HG03469 (cell line): Measurements from ENCODE around the gene CARMIL3.
"Not testable (repeated sequence)": the region's sequence is repeated elsewhere in the genome, so short reads cannot be mapped to it uniquely, and the experiment has no call there.

Experiments used
- ATAC-seq: cut with Tn5 transposase; IDR thresholded peaks from one replicate; pipeline ENCODE4 v1.9.1; 2021; ENCODE audit warnings: mild to moderate bottlenecking, moderate library complexity, moderate number of reproducible peaks; ENCODE audit not compliant: unreplicated experiment

The CARMIL3 gene

DNA sequence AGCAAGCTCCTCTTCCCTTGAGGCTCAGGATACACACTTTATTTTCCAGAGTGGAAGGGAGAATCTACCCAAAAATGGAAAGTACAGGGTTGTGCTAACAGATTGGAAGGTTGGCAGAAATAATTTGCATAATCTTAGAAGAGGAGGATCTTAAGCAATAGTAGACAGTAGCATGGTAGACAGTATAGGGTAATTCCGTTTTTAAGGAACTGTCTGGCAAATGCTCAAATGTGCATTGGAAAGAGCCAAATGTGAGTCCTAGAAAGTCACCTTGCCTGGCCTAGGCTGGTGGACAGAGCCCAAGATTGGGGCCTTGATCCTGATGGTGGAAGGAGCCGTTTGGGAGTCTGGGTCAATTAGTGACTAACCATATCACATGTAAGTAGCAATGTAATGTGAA lies 13.1 kb upstream of the CARMIL3 start:
- no peak for ATAC-seq

GRCh38 chr14:24040692-24041091 lies 11.1 kb upstream of the CARMIL3 start:
- ATAC-seq: no peak

- ATAC-seq: no peak
These were observed 9.1 kb upstream of the CARMIL3 start for GRCh38 chr14:24042746-24043145.

GRCh38 chr14:24049002-24049401 lies 2.8 kb upstream of the CARMIL3 start:
- not testable (repeated sequence) for ATAC-seq

- not testable (repeated sequence) for ATAC-seq
These were observed 1.1 kb upstream of the CARMIL3 start for GRCh38 chr14:24050753-24051152.

DNA sequence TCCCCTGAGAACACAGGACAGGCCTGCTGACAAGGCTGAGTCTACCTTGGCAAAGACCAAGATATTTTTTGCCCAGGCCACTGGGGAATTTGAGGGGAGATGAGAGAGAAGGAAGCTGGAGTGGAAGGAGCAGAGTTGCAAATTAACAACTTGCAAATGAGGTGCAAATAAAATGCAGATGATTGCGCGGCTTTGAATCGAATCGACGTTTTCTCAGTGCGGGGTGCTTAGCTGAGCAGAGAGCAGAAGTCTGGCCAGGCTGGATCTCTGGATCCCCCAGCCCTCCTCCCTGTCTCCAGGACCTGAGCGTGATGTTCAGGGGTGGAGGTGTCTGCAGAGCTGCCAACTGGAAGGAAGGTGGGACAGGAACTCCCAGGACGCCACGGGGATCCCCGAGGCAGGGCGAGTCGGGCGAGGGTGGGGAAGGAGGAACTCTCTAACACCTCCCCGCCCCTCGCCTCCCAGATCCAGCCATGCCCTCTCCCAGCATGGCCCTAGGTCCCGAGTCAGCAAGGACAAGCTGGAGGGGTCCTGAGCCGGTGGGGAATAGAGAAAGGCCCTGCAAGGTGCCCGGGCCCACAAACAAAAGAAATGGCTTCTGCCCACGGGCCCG lies 527 bp upstream of the CARMIL3 start:
- no peak for ATAC-seq

GRCh38 chr14:24052656-24053547 lies 1.1 kb downstream of the CARMIL3 start:
- ATAC-seq: no peak

- ATAC-seq: no peak
These were observed 1.9 kb downstream of the CARMIL3 start for GRCh38 chr14:24053548-24054323.

- ATAC-seq: no peak
These were observed 2.5 kb downstream of the CARMIL3 start for GRCh38 chr14:24054324-24054641.

GRCh38 chr14:24054646-24055045 lies 2.8 kb downstream of the CARMIL3 start:
- no peak for ATAC-seq

- ATAC-seq: no peak
These were observed 4.4 kb downstream of the CARMIL3 start for GRCh38 chr14:24055971-24056799.

DNA sequence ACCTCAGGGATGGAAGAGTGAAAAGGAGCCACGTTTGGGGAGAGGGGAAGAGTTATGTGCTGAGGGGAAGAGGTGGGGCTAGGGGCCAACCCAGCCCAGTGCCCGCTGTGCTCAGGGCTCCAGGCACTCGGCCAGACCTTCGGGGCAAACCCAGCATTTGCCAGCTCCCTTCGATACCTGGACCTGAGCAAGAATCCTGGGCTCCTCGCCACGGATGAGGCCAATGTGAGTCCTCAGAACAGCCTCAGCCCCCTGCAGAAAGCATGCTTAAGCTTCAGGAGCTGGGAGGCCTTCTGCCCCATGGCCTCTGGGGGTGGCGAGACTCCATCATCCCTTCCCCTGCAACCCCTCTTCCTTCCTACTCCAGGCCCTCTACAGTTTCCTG lies 5.0 kb downstream of the CARMIL3 start:
- ATAC-seq: no peak

DNA sequence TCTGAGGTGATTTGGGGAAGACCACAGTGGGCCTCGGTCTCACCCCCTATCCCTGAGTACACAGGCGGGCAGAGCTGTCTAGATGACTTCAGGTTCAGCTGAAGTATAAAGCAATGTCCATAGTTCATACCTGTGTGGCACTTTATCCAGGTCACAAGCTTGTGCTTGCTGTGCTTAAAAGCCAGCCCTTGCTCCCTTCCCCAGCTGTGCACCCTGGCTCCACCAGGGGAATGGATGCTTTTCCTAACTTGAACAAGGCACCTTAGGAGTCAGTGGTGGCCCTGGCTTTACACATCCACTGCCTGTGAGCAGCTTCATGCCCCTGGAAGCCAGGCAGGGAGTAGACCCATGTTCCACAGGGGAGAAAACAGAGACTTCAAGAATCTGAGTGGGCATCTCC lies 5.5 kb downstream of the CARMIL3 start:
- ATAC-seq: no peak

GRCh38 chr14:24057867-24058259 lies 6.1 kb downstream of the CARMIL3 start:
- no peak for ATAC-seq

DNA sequence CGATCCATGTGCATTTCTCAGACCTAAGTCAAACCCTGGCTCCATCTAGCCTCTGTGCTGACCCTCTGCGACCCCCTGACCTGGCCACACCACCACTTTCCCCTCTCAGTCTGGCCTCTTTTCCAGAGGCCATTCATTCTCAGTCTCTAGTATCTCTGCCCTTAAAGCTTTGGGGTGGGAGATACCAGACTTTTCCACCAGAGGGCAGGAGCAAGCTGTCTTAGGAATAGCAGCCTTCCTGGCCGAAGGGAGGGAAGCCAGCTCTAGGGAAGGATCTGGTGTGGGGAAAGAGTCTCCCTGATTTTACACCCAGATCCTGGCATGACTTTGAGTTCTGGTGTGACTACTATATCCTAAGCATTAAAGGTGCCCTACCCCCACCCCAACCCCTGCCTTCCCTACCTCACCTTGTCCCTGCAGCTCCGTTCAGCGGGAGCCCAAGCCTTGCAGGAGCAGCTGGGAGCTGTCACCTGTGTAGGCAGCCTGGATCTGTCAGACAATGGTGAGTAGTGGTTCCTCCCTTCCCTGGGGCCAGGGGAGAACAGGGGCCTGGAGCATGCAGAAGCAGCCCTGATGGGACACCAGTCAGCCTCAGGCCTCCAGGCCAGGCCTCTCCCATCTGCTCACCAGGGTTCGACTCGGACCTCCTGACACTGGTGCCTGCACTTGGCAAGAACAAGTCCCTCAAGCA lies 6.6 kb downstream of the CARMIL3 start:
- ATAC-seq: no peak

DNA sequence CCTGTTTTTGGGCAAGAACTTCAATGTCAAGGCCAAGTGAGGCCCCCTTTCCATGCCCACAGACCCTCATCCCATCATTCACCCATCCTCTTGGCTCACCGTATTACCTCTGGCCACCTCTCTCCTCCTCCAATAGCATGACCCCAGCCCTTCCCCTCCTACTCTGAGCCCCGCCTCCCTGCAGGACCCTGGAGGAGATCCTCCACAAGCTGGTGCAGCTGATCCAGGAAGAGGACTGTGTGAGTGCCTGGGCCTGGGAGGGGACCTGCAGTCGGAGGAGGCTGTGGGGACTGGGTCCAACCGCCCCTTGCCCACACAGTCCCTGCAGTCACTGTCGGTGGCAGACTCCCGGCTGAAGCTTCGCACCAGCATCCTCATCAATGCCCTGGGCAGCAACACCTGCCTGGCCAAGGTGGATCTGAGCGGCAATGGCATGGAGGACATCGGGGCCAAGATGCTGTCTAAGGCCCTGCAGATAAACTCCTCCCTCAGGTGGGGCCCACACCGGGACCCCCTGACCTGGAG lies 7.2 kb downstream of the CARMIL3 start:
- no peak for ATAC-seq

GRCh38 chr14:24059841-24060388 lies 8.1 kb downstream of the CARMIL3 start:
- no peak for ATAC-seq

DNA sequence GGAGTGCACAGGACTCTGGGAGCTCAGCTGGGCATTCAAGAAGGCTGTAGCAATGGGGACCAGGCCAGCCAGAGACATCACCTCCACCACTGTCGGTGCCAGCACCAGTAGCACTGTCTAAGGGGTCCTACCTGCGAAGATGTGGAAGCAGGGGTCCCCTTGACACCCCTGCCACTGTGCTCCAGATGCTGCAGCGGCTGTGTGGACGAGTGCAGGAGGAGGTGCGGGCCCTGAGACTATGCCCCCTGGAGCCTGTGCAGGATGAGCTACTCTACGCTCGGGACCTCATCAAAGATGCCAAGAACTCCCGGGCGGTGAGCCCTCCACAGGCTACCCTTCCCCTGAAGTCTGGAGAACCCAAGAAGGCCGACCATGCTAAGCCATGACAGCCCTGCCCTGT lies 8.6 kb downstream of the CARMIL3 start:
- ATAC-seq: no peak

DNA sequence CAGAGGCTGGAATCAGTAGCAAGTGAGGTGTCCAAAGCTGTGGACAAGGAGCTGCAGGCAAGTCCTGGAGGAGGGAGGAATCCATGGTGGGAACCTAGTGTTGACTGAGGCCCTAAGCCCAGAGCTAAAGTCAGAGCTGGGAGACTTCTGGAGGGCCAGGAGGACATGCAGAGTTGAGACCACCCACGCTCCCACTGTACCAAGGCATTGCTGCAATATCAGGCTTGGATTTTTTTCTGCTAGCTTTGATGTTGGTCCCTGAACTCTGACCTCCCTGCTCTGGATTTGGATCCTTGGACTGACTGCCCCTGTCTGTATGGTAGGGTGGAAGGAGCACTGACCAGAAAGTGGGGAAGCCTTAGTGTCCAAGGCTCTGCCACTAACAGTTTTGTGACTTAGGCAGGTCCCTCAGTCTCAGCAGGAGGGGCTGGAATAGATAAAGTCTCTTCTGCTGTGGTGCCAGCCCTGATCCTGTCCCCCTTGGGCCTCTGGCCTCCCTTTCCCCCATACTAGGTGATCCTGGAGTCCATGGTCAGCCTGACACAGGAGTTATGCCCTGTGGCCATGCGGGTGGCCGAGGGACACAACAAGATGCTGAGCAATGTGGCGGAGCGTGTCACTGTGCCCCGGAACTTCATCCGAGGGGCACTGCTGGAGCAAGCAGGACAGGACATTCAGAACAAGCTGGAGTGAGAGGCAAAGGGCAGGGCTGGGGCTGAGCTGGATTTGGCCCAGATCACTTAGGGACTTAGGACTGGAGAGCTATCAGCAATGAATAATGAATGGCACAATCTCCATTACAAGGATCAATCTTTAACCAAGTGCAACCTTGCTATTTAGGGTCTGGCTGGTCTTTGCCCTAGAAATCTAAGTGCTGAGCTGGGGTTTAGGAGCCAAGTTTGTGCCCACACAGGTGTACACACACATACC lies 9.4 kb downstream of the CARMIL3 start:
- no peak for ATAC-seq
